ENCODE data around the gene UMODL1. TPM values are rescaled to one million over a fixed set of nuclear protein-coding genes. Genes with fewer than 3 reads are reported as not detected.

Gene UMODL1
- total and polyA plus RNA-seq, 12 donors: 0.10 to 0.79 (median 0.17) TPM; not detected in 9

DNA sequence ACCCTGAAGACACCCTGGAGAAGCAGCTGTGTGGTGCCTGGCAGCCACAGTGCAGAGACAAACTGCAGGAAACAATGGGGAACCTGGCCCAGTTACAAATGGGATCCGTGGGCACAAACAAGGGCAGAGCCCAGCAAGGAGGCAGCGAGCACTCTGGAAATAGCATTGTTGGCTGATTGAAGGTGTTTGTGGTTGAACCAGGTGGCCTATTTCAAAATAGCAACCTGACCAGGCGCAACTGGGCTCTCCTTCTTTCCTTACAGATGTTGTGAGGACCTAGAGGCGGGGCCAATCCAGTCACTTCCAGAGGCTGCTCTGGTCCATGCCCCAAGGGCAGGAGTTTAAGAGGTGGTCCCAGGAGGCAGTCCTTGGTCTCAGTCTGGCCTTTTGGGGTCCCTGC lies 39.3 kb upstream of the UMODL1 start:
- no peaks in the 10 kb centered on the region for H3K9me3 ChIP-seq (replicated peaks in 1 of 3)
- DNase-seq: peak in 1 of 7 donors; percentile 10
- 73 to 86% (median 81%) methylated on average over 2 to 4 of the region's 4 CpGs for WGBS, 4 donors
- H3K27ac ChIP-seq: no peak overlapping the region
- no peaks in the 10 kb centered on the region for H3K36me3 ChIP-seq (replicated peaks in 1 of 2)
- no peak overlapping the region for H3K4me3 ChIP-seq
- TF ChIP-seq POLR2A (IDR thresholded peaks at IDR 0.05): no peak
- TF ChIP-seq, protein P1, sequence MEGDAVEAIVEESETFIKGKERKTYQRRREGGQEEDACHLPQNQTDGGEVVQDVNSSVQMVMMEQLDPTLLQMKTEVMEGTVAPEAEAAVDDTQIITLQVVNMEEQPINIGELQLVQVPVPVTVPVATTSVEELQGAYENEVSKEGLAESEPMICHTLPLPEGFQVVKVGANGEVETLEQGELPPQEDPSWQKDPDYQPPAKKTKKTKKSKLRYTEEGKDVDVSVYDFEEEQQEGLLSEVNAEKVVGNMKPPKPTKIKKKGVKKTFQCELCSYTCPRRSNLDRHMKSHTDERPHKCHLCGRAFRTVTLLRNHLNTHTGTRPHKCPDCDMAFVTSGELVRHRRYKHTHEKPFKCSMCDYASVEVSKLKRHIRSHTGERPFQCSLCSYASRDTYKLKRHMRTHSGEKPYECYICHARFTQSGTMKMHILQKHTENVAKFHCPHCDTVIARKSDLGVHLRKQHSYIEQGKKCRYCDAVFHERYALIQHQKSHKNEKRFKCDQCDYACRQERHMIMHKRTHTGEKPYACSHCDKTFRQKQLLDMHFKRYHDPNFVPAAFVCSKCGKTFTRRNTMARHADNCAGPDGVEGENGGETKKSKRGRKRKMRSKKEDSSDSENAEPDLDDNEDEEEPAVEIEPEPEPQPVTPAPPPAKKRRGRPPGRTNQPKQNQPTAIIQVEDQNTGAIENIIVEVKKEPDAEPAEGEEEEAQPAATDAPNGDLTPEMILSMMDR (IDR thresholded peaks at IDR 0.05): no peak
- intact Hi-C loops (cut with DNase I): no loop called here
- H3K4me1 ChIP-seq (replicated peaks in 1 of 2): no peaks in the 10 kb centered on the region
- no peaks in the 10 kb centered on the region for H3K27me3 ChIP-seq

DNA sequence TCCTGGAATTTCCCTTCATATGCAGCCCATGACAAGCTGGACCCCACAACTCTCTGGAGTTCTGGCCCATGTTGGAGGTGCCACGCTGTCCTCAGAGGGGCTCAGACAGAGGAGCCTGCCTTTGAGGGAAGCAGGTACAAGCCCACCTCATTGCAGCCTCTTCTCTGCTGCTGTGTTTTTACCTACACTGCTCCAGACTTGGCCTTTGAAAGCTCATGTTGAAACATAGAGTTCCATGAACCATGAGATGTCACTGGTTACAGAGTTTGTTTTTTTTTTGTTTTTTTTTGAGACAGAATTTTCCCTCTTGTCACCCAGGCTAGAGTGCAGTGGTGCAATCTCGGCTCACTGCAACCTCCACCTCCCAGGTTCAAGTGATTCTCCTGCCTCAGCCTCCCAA lies 38.9 kb upstream of the UMODL1 start:
- intact Hi-C loops (cut with DNase I): no loop called here

DNA sequence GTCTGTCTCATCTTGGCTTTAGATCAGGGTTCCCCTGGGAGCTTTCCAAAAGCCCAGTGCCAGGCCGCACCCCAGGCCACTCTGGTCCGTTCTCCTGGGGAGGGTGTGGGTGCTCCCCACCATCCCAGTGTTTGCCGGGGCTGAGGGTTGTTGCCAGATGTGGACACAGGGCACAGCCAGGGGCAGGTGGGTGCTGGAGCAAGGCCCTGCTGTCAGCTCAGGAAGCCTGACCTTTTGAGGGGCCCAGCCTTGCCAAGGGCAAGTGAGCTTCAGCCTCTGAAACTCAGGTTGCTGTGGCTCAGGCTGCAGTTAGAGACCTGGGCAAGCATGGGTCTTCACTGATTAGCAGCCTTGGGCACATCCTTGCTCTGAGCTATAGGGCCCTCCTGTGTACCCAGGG lies 38.1 kb upstream of the UMODL1 start:
- 89 to 94% (median 92%) methylated on average over 3 of the region's 3 CpGs; no CpG with 5 or more reads in 1 of the 4 donors for WGBS, 4 donors
- no peak overlapping the region for H3K27ac ChIP-seq
- H3K4me3 ChIP-seq: no peak overlapping the region
- H3K36me3 ChIP-seq (replicated peaks in 1 of 2): no peaks in the 10 kb centered on the region
- intact Hi-C loops (cut with DNase I): no loop called here
- DNase-seq: no peak
- no peaks in the 10 kb centered on the region for H3K27me3 ChIP-seq
- H3K4me1 ChIP-seq (replicated peaks in 1 of 2): no peaks in the 10 kb centered on the region
- no peaks in the 10 kb centered on the region for H3K9me3 ChIP-seq (replicated peaks in 1 of 3)
- TF ChIP-seq, protein P1 (IDR thresholded peaks at IDR 0.05): no peak
- no peak for TF ChIP-seq POLR2A (IDR thresholded peaks at IDR 0.05)

More for the DNA sequence above, 38.9 kb upstream of the UMODL1 start:
- Histone ChIP-seq H3K4me3 (no peak overlapping the region), H3K9me3 (replicated peaks in 1 of 3) (no peaks in the 10 kb centered on the region), H3K4me1 (replicated peaks in 1 of 2) (no peaks in the 10 kb centered on the region), H3K27ac (no peak overlapping the region), H3K27me3 (no peaks in the 10 kb centered on the region), H3K36me3 (replicated peaks in 1 of 2) (no peaks in the 10 kb centered on the region)
- peak in 1 of 7 donors; percentile 7 for DNase-seq
- TF ChIP-seq, protein P1 (IDR thresholded peaks at IDR 0.05): no peak
- no peak for TF ChIP-seq POLR2A (IDR thresholded peaks at IDR 0.05)
- WGBS, 4 donors: 90 to 98% (median 97%) methylated on average over 2 of the region's 2 CpGs

DNA sequence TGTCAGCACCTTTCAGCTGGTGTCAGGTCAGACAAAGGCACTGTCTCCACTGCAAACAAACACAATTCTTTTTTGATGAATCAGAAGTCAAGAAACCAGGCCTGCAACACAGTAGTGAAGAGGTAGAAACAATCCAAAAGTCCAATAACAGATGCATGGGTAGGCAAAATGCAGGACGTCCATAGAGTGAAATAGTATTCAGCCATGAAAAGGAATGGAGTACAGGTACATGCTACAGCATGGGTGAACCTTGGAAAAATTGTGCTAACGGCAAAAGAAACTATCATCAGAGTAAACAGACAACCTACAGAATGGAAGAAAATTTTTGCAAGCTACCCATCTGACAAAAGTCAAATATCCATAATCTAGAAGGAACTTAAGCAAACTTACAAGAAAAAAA lies 34.8 kb upstream of the UMODL1 start:
- H3K9me3 ChIP-seq (replicated peaks in 1 of 3): no peaks in the 10 kb centered on the region
- 86 to 91% (median 90%) methylated on average over 2 of the region's 2 CpGs for WGBS, 4 donors
- no peak overlapping the region for H3K27ac ChIP-seq
- H3K27me3 ChIP-seq: no peaks in the 10 kb centered on the region
- TF ChIP-seq POLR2A (IDR thresholded peaks at IDR 0.05): no peak
- TF ChIP-seq, protein P1 (IDR thresholded peaks at IDR 0.05): no peak
- DNase-seq: no peak
- intact Hi-C loops (cut with DNase I): no loop called here
- H3K4me3 ChIP-seq: no peak overlapping the region
- H3K4me1 ChIP-seq (replicated peaks in 1 of 2): peaks cover 0 to 19% of the 10 kb centered on the region in 2 donors
- no peaks in the 10 kb centered on the region for H3K36me3 ChIP-seq (replicated peaks in 1 of 2)

Data from adrenal gland (tissue), 12 donors.